HL-60 (cell line): ENCODE results near the gene BTBD7.

ENCODE experiments used
- GABPA ChIP-seq: IDR thresholded peaks from 2 replicates; pipeline ENCODE4 v1.6.1; 2012; ENCODE audit warnings: low read depth
- POLR2AphosphoS5 ChIP-seq: IDR thresholded peaks from 2 replicates; pipeline ENCODE4 v1.6.1; 2012; ENCODE audit warnings: low read depth
- TF ChIP-seq, protein P1 (sequence below): IDR thresholded peaks from one replicate; pipeline ENCODE4 v1.5.1; 2011; ENCODE audit warnings: low read length, control low read depth, inconsistent platforms; ENCODE audit not compliant: insufficient read depth

- TF ChIP-seq POLR2AphosphoS5 (no peak), GABPA (no peak)
- TF ChIP-seq, protein P1, sequence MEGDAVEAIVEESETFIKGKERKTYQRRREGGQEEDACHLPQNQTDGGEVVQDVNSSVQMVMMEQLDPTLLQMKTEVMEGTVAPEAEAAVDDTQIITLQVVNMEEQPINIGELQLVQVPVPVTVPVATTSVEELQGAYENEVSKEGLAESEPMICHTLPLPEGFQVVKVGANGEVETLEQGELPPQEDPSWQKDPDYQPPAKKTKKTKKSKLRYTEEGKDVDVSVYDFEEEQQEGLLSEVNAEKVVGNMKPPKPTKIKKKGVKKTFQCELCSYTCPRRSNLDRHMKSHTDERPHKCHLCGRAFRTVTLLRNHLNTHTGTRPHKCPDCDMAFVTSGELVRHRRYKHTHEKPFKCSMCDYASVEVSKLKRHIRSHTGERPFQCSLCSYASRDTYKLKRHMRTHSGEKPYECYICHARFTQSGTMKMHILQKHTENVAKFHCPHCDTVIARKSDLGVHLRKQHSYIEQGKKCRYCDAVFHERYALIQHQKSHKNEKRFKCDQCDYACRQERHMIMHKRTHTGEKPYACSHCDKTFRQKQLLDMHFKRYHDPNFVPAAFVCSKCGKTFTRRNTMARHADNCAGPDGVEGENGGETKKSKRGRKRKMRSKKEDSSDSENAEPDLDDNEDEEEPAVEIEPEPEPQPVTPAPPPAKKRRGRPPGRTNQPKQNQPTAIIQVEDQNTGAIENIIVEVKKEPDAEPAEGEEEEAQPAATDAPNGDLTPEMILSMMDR: no peak
These were observed 102.3 kb downstream of the BTBD7 start for GRCh38 chr14:93230539-93230938.
